Right cardiac atrium (tissue), 5 donors: ENCODE results near the gene EEA1. TPM values are rescaled to one million over a fixed set of nuclear protein-coding genes. Genes with fewer than 3 reads are reported as not detected.
"Not testable (repeated sequence)": the region's sequence is repeated elsewhere in the genome, so short reads cannot be mapped to it uniquely, and the experiment has no call there.

Experiments
- ATAC-seq, 2 donors: fragments of 200-7000 bp; cut with Tn5 transposase; one replicate each; pipeline versions ENCODE4 v1.8.0 to v1.9.1; 2020; ENCODE audit warnings: moderate library complexity in 2 of 2, mild to moderate bottlenecking in 1 of 2
- DNase-seq, 3 donors: peaks; one replicate each; pipeline ENCODE4 v3.0.0-alpha.2; 2020
- H3K27ac ChIP-seq: one replicate; pipeline ENCODE4 v1.5.1; 2013; ENCODE audit warnings: mild to moderate bottlenecking, low read length, control low read depth, moderate library complexity
- H3K27me3 ChIP-seq: one replicate; pipeline ENCODE4 v1.6.1; 2013; ENCODE audit not compliant: control insufficient read depth, insufficient read depth
- H3K4me1 ChIP-seq: one replicate; pipeline ENCODE4 v1.6.1; 2013; ENCODE audit warnings: low read length; ENCODE audit not compliant: control insufficient read depth, insufficient read depth
- H3K4me3 ChIP-seq: one replicate; pipeline ENCODE4 v1.5.1; 2013; ENCODE audit warnings: low read length, control low read depth
- H3K9me3 ChIP-seq: one replicate; pipeline ENCODE4 v1.6.1; 2013; ENCODE audit warnings: low read length; ENCODE audit not compliant: control insufficient read depth
- WGBS: extraction: QIAGEN DNeasy Blood & Tissue Kit; methylation state at CpG from one replicate; pipeline ENCODE4 v1.1.7; 2013; 5-methylcytosine and 5-hydroxymethylcytosine counted together
- intact Hi-C, 4 donors: fragments of 100-400 bp; cut with DNase I; formaldehyde crosslinking; loops; one replicate each; pipeline versions ENCODE4 v1.11.0 to v1.14.0; 2022 to 2023
- polyA plus RNA-seq: library from polyadenylated mRNA; stranded (reverse); fragments of 200-250 nt; gene quantifications from one replicate; pipeline ENCODE4 v1.2.3, GENCODE V29; 2013
- total RNA-seq, 4 donors: library from RNA; stranded (reverse); fragmentation: NEBNext Ultra II Directional; extraction: Animal tissue kit (Norgen Biotek cat#: 25700); gene quantifications; one replicate each; pipeline ENCODE4 v1.2.1, GENCODE V29; 2021
- donor health status: healthy with polysubstance abuse.
- donor health status: DM: no; HTN: yes; CAD: no.
- donor health status: DM: no; HTN: no; CAD: no.
- donor health status: DM: no; HTN: yes; CAD: no; lungs with severe emphysema.
- donor health status: DM: yes; HTN: yes; CAD: no.

Gene EEA1
- total and polyA plus RNA-seq, 5 donors, result 4.2 to 27.2 (median 23.0) TPM

DNA sequence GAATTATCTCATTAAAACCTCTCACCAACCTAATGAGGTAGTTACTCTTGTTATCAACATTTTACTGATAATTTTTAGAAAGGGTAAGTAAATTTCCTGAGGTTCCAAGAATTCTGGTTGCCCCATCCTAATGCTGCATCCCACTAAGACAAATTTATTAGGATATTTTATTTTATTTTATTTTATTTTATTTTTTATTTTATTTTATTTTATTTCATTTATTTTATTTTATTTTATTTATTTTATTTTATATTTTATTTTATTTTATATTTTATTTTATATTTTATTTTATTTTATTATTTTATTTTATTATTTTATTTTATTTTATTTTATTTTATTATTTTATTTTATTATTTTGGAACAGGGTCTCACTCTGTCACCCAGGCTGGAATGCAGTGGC lies 179.4 kb downstream of the EEA1 start:
- intact Hi-C loops, H3K4me1 ChIP-seq, DNase-seq, ATAC-seq, H3K9me3 ChIP-seq, H3K27ac ChIP-seq, H3K4me3 ChIP-seq, H3K27me3 ChIP-seq: not testable (repeated sequence)

GRCh38 chr12:92747151-92747550 lies 181.9 kb downstream of the EEA1 start:
- H3K27ac ChIP-seq, result no peak overlapping the region
- intact Hi-C loops, result no loop called here

GRCh38 chr12:92745856-92746550 lies 183.1 kb downstream of the EEA1 start:
- H3K9me3 ChIP-seq, result no peaks in the 10 kb centered on the region
- no peaks in the 10 kb centered on the region for H3K4me1 ChIP-seq
- no peak overlapping the region for H3K27ac ChIP-seq
- no peak overlapping the region for H3K4me3 ChIP-seq
- ATAC-seq (peak; percentile 97 to 100), DNase-seq (peak; percentile 91 to 94 (median 94))
- H3K27me3 ChIP-seq, result no peaks in the 10 kb centered on the region
- intact Hi-C loops, result no loop called here
- WGBS, result 45% methylated on average over 4 of the region's 4 CpGs

More at GRCh38 chr12:92747151-92747550, 181.9 kb downstream of the EEA1 start:
- ATAC-seq (no peak), DNase-seq (no peak)
- 88% methylated on average over 1 of the region's 1 CpG for WGBS
- Histone ChIP-seq H3K4me1 (no peaks in the 10 kb centered on the region), H3K27me3 (no peaks in the 10 kb centered on the region), H3K4me3 (no peak overlapping the region), H3K9me3 (no peaks in the 10 kb centered on the region)

- ATAC-seq, result no peak
- intact Hi-C loops, result no loop called here
Measured at GRCh38 chr12:92743026-92743425, 186.1 kb downstream of the EEA1 start.

DNA sequence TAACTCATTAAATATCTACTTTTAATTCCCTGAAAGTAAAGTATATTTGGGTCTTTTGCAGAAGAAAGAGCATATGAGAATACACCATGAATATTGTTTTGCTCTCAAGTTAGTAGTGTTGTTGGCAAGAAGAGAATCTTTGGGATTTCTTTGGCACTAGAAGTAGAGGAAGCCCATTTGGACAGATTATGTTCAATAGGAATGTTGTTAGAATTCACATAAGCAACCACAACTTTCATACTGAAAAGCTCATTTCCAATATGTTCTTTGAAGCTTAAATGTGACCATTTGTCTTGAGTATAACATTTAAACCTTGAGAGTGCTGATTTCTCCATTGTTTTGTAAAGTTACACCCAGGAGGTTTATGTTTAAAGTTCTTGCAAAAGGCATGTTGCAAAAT lies 188.7 kb downstream of the EEA1 start:
- Histone ChIP-seq H3K27me3 (no peaks in the 10 kb centered on the region), H3K9me3 (no peaks in the 10 kb centered on the region), H3K4me1 (no peaks in the 10 kb centered on the region), H3K27ac (no peak overlapping the region), H3K4me3 (no peak overlapping the region)
- DNase-seq (no peak), ATAC-seq (no peak)
- intact Hi-C loops, result no loop called here

More at GRCh38 chr12:92743026-92743425, 186.1 kb downstream of the EEA1 start:
- no peak for DNase-seq
- H3K27me3 ChIP-seq, result no peaks in the 10 kb centered on the region
- H3K27ac ChIP-seq, result no peak overlapping the region
- no peaks in the 10 kb centered on the region for H3K4me1 ChIP-seq
- no peaks in the 10 kb centered on the region for H3K9me3 ChIP-seq
- H3K4me3 ChIP-seq, result no peak overlapping the region
- 84% methylated on average over 3 of the region's 3 CpGs for WGBS

DNA sequence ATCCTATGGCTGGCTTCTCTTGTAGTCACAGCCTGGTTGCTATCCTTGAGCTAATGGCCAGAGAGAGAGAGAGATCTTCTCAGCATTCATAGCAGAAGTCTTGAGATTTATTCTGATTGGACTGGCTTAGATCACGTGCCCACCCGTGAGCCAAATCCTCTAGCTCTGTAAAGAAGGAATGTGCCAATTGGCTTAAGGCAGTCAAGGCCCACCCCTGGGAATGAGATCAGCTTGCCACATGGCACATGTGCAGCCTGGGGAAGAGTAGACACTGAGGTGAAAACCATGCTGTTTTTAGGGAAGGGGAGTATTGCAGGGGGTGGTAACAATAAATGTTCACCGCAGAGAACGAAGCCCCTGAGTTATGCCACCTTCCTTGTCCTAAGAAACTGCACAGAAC lies 190.0 kb downstream of the EEA1 start:
- intact Hi-C loops, result no loop called here
- WGBS, result 68% methylated on average over 4 of the region's 4 CpGs
- DNase-seq, result peak in 2 of 3 donors; percentile 28 to 54

DNA sequence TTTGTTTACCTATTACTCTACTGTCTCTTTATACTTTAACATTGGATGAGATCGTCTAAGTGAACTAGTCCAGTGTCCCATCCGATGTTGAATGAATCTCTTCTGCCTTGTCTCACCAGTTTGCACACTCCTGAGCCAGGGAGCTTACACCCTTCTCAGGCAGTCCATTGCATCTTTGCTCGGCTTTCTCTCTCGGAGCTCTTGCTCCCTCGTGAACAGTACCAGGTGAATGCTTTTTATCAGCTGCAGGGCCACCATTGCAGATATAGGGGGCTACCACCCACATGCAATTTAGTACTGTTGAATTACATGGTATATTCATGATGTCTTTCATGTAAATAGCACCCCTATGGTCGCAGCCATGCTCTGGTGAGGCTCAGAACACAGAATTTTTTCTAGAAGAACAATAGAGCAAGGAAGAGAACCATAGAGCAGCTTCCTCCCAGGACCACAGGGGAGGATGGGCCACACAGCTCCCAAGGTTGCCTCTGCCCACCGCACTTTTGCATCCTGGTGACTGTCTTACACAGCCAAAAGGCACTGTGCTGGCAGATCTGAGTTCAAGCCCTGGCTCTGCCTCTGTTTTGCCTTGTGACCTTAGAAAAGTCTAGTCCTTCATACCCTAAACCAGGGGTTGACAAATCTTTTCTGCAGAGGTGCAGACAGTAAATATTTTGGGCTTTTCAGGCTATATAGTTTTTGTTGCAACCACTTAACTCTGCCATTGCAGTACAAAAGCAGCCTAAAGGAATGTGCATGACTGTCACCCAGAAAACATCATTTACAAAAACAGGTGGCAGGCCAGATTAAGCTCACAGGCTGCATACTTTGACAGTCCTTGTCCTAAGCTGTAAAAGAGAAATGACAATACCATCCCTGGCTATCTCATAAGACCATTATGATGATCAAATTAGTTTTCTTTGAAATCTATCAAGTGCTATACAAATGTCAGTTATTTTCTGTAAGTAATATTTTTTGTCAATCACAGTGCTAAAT lies 190.9 kb downstream of the EEA1 start:
- 91% methylated on average over 7 of the region's 7 CpGs for WGBS

More for the DNA sequence above, 190.0 kb downstream of the EEA1 start:
- Histone ChIP-seq H3K4me3 (no peak overlapping the region), H3K27me3 (no peaks in the 10 kb centered on the region), H3K9me3 (no peaks in the 10 kb centered on the region), H3K4me1 (no peaks in the 10 kb centered on the region), H3K27ac (no peak overlapping the region)
- no peak for ATAC-seq

DNA sequence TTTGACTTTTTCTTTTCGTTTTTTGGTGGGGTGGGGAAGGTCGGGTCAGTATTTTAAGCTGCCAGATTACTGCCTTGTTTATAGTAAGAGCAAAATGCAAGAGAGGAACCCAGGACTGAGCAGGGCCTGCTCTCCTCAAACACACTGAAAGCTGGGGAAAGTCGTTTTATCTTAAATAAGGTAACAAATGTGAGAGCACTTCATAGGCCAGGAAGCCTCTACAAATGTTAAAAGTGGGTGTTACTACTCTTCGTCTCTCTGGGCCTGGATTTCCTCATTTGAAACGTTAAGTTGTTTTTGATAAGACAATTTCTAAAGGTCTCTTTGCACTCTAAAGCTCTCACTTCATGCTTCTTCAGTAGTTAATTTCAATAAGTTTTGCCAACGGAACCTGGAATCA lies 192.5 kb downstream of the EEA1 start:
- Histone ChIP-seq H3K4me1 (no peaks in the 10 kb centered on the region), H3K27me3 (no peaks in the 10 kb centered on the region), H3K9me3 (no peaks in the 10 kb centered on the region), H3K27ac (no peak overlapping the region), H3K4me3 (no peak overlapping the region)
- intact Hi-C loops, result no loop called here
- DNase-seq (no peak), ATAC-seq (no peak)
- 59% methylated on average over 6 of the region's 6 CpGs for WGBS

More for the DNA sequence above, 190.9 kb downstream of the EEA1 start:
- Histone ChIP-seq H3K4me1 (no peaks in the 10 kb centered on the region), H3K9me3 (no peaks in the 10 kb centered on the region), H3K4me3 (no peak overlapping the region), H3K27ac (no peak overlapping the region), H3K27me3 (no peaks in the 10 kb centered on the region)
- no peak for ATAC-seq
- intact Hi-C loops, result no loop called here
- DNase-seq, result no peak

- DNase-seq, result peak in 1 of 3 donors; percentile 16
- no peak overlapping the region for H3K4me3 ChIP-seq
- no peaks in the 10 kb centered on the region for H3K4me1 ChIP-seq
- no peaks in the 10 kb centered on the region for H3K9me3 ChIP-seq
- no peaks in the 10 kb centered on the region for H3K27me3 ChIP-seq
- peak; percentile 88 to 95 for ATAC-seq
- H3K27ac ChIP-seq, result no peak overlapping the region
- intact Hi-C loops, result no loop called here
- 38% methylated on average over 3 of the region's 3 CpGs for WGBS
Measured at GRCh38 chr12:92735131-92735721, 193.9 kb downstream of the EEA1 start.

DNA sequence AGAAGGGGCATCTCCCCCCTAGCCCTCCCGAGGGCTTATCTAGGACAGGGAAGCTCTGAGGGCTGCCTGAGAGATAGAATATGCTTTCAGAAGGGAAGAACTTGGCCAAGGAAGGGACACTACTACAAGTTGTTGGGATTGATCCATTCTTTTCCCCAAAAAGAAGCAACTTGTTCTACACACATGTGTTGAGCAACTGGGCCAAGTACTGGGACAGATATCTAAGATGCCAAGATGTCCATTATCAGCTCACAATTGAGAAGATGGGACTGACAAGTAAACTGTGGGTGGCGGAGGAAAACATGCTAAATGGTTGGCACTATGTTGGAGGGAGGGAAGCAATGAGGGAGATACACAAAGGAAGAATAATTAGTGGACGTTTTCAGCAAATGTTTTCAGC lies 195.4 kb downstream of the EEA1 start:
- Histone ChIP-seq H3K27ac (no peak overlapping the region), H3K9me3 (no peaks in the 10 kb centered on the region), H3K27me3 (no peaks in the 10 kb centered on the region), H3K4me3 (no peak overlapping the region), H3K4me1 (no peaks in the 10 kb centered on the region)
- WGBS, result 49% methylated on average over 3 of the region's 3 CpGs
- intact Hi-C loops, result no loop called here
- no peak for DNase-seq
- no peak for ATAC-seq

- WGBS, result 73% methylated on average over 6 of the region's 6 CpGs
- ATAC-seq (no peak), DNase-seq (no peak)
- intact Hi-C loops, result no loop called here
- Histone ChIP-seq H3K4me3 (no peak overlapping the region), H3K27me3 (no peaks in the 10 kb centered on the region), H3K9me3 (no peaks in the 10 kb centered on the region), H3K4me1 (no peaks in the 10 kb centered on the region), H3K27ac (no peak overlapping the region)
Measured at GRCh38 chr12:92733181-92733580, 195.9 kb downstream of the EEA1 start.
